IMR-90 (cell line): ENCODE measurements around the gene GFOD2. TPM values are rescaled to one million over a fixed set of nuclear protein-coding genes. Genes with fewer than 3 reads are reported as not detected.

Experiments
- ATAC-seq: fragments of 200-7000 bp; cut with Tn5 transposase; 2 replicates; pipeline ENCODE4 v1.9.1; 2020; ENCODE audit warnings: low read depth, mild to moderate bottlenecking, moderate library complexity
- BruUV-seq: library from RNA; stranded (reverse); fragments of 400-500 nt; replicated peaks from 2 replicates; lab custom pipeline; 2021; lab: Mats Ljungman, UMichigan
- CTCF ChIA-PET: fragments of 300-600 bp; formaldehyde crosslinking; extraction: SDS; loops from one replicate; lab custom pipeline; 2021; ENCODE audit warnings: antibody characterized with exemption; lab: Yijun Ruan, JAX
- POLR2A ChIA-PET: fragments of 300-600 bp; sonication (Branson Sonifier 250); formaldehyde crosslinking; loops from one replicate; lab custom pipeline; 2022; ENCODE audit warnings: antibody characterized with exemption; ENCODE audit not compliant: unreplicated experiment; lab: Charles Lee
- DNase-seq: peaks from one replicate; pipeline ENCODE4 v3.0.0; 2013
- H2AFZ ChIP-seq: replicated peaks from 2 replicates; pipeline ENCODE3; 2013; ENCODE audit warnings: low read length, mild to moderate bottlenecking; ENCODE audit not compliant: poor library complexity
- H2AK5ac ChIP-seq: 2 replicates; pipeline ENCODE4 v1.6.1; 2013; ENCODE audit warnings: low read depth, low read length, inconsistent platforms
- H2AK9ac ChIP-seq: replicated peaks from 2 replicates; pipeline ENCODE3; 2013; ENCODE audit warnings: mild to moderate bottlenecking, low read depth, low read length, moderate library complexity; ENCODE audit not compliant: poor library complexity
- H2BK120ac ChIP-seq: 2 replicates; pipeline ENCODE4 v1.6.1; 2013; ENCODE audit warnings: low read depth, low read length, inconsistent platforms
- H2BK15ac ChIP-seq: 3 replicates; pipeline ENCODE4 v1.6.1; 2013; ENCODE audit warnings: low read depth, low read length, inconsistent platforms
- H2BK20ac ChIP-seq: 2 replicates; pipeline ENCODE4 v1.6.1; 2013; ENCODE audit warnings: low read depth, mild to moderate bottlenecking, inconsistent platforms, low read length, moderate library complexity
- H2BK5ac ChIP-seq: 2 replicates; pipeline ENCODE4 v1.6.1; 2013; ENCODE audit warnings: mild to moderate bottlenecking, low read depth, low read length, inconsistent platforms; ENCODE audit not compliant: poor library complexity, severe bottlenecking
- H3K14ac ChIP-seq: replicated peaks from 2 replicates; pipeline ENCODE4 v1.6.1; 2013; ENCODE audit warnings: low read depth, low read length, inconsistent platforms
- H3K18ac ChIP-seq: 2 replicates; pipeline ENCODE4 v1.6.1; 2013; ENCODE audit warnings: low read depth, low read length, control low read depth
- H3K23ac ChIP-seq: 2 replicates; pipeline ENCODE4 v1.6.1; 2013; ENCODE audit warnings: low read depth, low read length, inconsistent platforms
- H3K27ac ChIP-seq: 2 replicates; pipeline ENCODE4 v1.5.1; 2013; ENCODE audit warnings: mild to moderate bottlenecking, control low read depth, low read length; ENCODE audit not compliant: insufficient read depth
- H3K27me3 ChIP-seq: 2 replicates; pipeline ENCODE4 v1.6.1; 2013; ENCODE audit warnings: low read length; ENCODE audit not compliant: control insufficient read depth, insufficient read depth
- H3K36me3 ChIP-seq: 2 replicates; pipeline ENCODE4 v1.6.1; 2013; ENCODE audit warnings: low read length, mixed read lengths; ENCODE audit not compliant: control insufficient read depth, insufficient read depth
- H3K4ac ChIP-seq: 2 replicates; pipeline ENCODE4 v1.6.1; 2013; ENCODE audit warnings: low read depth, low read length, inconsistent platforms
- H3K4me1 ChIP-seq: 2 replicates; pipeline ENCODE4 v1.6.1; 2013; ENCODE audit warnings: low read length, mixed read lengths; ENCODE audit not compliant: control insufficient read depth, insufficient read depth
- H3K4me2 ChIP-seq: 2 replicates; pipeline ENCODE4 v1.6.1; 2013; ENCODE audit warnings: low read depth, mild to moderate bottlenecking, control low read depth, low read length, moderate library complexity
- H3K4me3 ChIP-seq: 2 replicates; pipeline ENCODE4 v1.5.1; 2013; ENCODE audit warnings: low read depth, mild to moderate bottlenecking, control low read depth, low read length, moderate library complexity; ENCODE audit not compliant: insufficient read depth
- H3K56ac ChIP-seq: 2 replicates; pipeline ENCODE4 v1.6.1; 2013; ENCODE audit warnings: low read length, inconsistent platforms; ENCODE audit not compliant: insufficient read depth; ENCODE audit errors: extremely low read depth
- H3K79me1 ChIP-seq, 2 experiments: 2 replicates each; pipeline ENCODE4 v1.6.1; 2013; ENCODE audit warnings: low read length in 2 of 2, inconsistent platforms in 1 of 2, low read depth in 1 of 2
- H3K9ac ChIP-seq: 2 replicates; pipeline ENCODE4 v1.6.1; 2013; ENCODE audit warnings: low read depth, low read length, control low read depth
- H3K9me1 ChIP-seq: 2 replicates; pipeline ENCODE4 v1.6.1; 2013; ENCODE audit warnings: low read length, inconsistent platforms; ENCODE audit not compliant: insufficient read depth
- H3K9me3 ChIP-seq: 2 replicates; pipeline ENCODE4 v1.6.1; 2013; ENCODE audit warnings: low read length; ENCODE audit not compliant: control insufficient read depth, insufficient read depth
- H4K20me1 ChIP-seq: 2 replicates; pipeline ENCODE4 v1.6.1; 2013; ENCODE audit warnings: low read length, inconsistent platforms; ENCODE audit not compliant: insufficient read depth
- H4K5ac ChIP-seq: 2 replicates; pipeline ENCODE4 v1.6.1; 2013; ENCODE audit warnings: mild to moderate bottlenecking, low read depth, low read length, control low read depth
- H4K8ac ChIP-seq, 2 experiments: 2 replicates each; pipeline ENCODE4 v1.6.1; 2013; ENCODE audit warnings: low read depth in 2 of 2, low read length in 2 of 2, control low read depth in 1 of 2, inconsistent platforms in 1 of 2
- H4K91ac ChIP-seq: 2 replicates; pipeline ENCODE4 v1.6.1; 2013; ENCODE audit warnings: low read depth, low read length, inconsistent platforms; ENCODE audit not compliant: insufficient read depth
- CHD1 ChIP-seq: IDR thresholded peaks from 2 replicates; pipeline ENCODE4 v1.6.1; 2012; ENCODE audit warnings: low read depth, low read length, improper control_type of control experiment
- NFE2L2 ChIP-seq: fragments of 150-350 bp; IDR thresholded peaks from 2 replicates; pipeline ENCODE4 v1.6.1; 2016; ENCODE audit warnings: low read depth, mild to moderate bottlenecking, low read length
- RCOR1 ChIP-seq: IDR thresholded peaks from 2 replicates; pipeline ENCODE4 v1.6.1; 2012; ENCODE audit warnings: mild to moderate bottlenecking, low read length, improper control_type of control experiment; ENCODE audit not compliant: insufficient replicate concordance
- WGBS, 2 experiments: methylation state at CpG; one replicate each; pipeline versions ENCODE4 v1.1.5 to v1.1.7; 2013; ENCODE audit warnings: missing lambda C conversion rate in 2 of 2; ENCODE audit not compliant: insufficient read length in 1 of 2; ENCODE audit errors: extremely low coverage in 2 of 2; 5-methylcytosine and 5-hydroxymethylcytosine counted together
- dilution Hi-C: fragments of 300-500 bp; cut with HindIII; formaldehyde crosslinking; loops from one replicate; pipeline ENCODE4 v1.14.3; 2018; ENCODE audit warnings: low sequenced_read_pairs; ENCODE audit not compliant: unreplicated experiment
- in situ Hi-C: fragments of 300-500 bp; cut with MboI; formaldehyde crosslinking; loops from 3 replicates; pipeline ENCODE4 v1.14.3; 2019; ENCODE audit warnings: low sequenced_read_pairs, inconsistent platforms, mixed read lengths
- intact Hi-C: fragments of 100-400 bp; cut with micrococcal nuclease; formaldehyde crosslinking; loops from 2 replicates; pipeline ENCODE4 v1.10.0; 2022
- polyA plus RNA-seq, 3 experiments: library from polyadenylated mRNA; depleted of rRNA; stranded (reverse); fragments of >200 nt; gene quantifications; 2 replicates each; pipeline ENCODE4 v1.2.3, GENCODE V29; 2012; ENCODE audit warnings: low replicate concordance in 1 of 3
- total RNA-seq: library from RNA; depleted of rRNA; stranded (reverse); fragments of >200 nt; gene quantifications from 2 replicates; pipeline ENCODE4 v1.2.3, GENCODE V29; 2012
- TF ChIP-seq, protein P1 (sequence below): fragments of 150-350 bp; IDR thresholded peaks from 2 replicates; pipeline ENCODE4 v1.6.1; 2016; ENCODE audit warnings: low read depth, mild to moderate bottlenecking, low read length, moderate library complexity, borderline replicate concordance
- TF ChIP-seq, protein P2 (sequence below): conservative IDR thresholded peaks from 2 replicates; pipeline ENCODE4 v1.5.1; 2012; ENCODE audit warnings: mild to moderate bottlenecking, low read depth, low read length, improper control_type of control experiment

The GFOD2 gene
- total and polyA plus RNA-seq, 2 of the 4 experiments (the other 2 are of a cell fraction) = 12.3 to 18.1 TPM

GRCh38 chr16:67656344-67657016 lies 62.6 kb downstream of the GFOD2 start:
- H3K56ac ChIP-seq = no peak overlapping the region
- H4K20me1 ChIP-seq = peaks cover 14% of the 10 kb centered on the region
- H3K4me2 ChIP-seq = no peak overlapping the region
- H2BK5ac ChIP-seq = no peak overlapping the region
- no peak overlapping the region for H2BK20ac ChIP-seq
- no peak overlapping the region for H3K4ac ChIP-seq
- POLR2A ChIA-PET = no interaction called here
- H3K36me3 ChIP-seq = 0 out of 2 replicates have a peak, but pooled peaks cover 1% of the 10 kb centered on the region
- no peak overlapping the region for H2BK15ac ChIP-seq
- H3K4me3 ChIP-seq = no peak overlapping the region
- no peak overlapping the region for H4K5ac ChIP-seq
- H3K27me3 ChIP-seq = peaks cover 11% of the 10 kb centered on the region
- dilution Hi-C loops = no loop called here
- H3K9me1 ChIP-seq = peaks cover 7% of the 10 kb centered on the region
- H3K14ac ChIP-seq = no peak overlapping the region
- H3K23ac ChIP-seq = no peak overlapping the region
- no peak overlapping the region for H2BK120ac ChIP-seq
- intact Hi-C loops = no loop called here
- no peak overlapping the region for H3K9ac ChIP-seq
- no peak for DNase-seq
- ATAC-seq = no peak
- H4K8ac ChIP-seq = no peak overlapping the region
- no TSS peak for BruUV-seq
- no peak overlapping the region for H2AFZ ChIP-seq
- CTCF ChIA-PET = interaction anchor here (1.1 kb wide), 1 partner anchor 11 kb away, joined by 4 read pairs; the partner anchor contains the start of gene CARMIL2
- H2AK5ac ChIP-seq = no peak overlapping the region
- no peak overlapping the region for H2AK9ac ChIP-seq
- H3K18ac ChIP-seq = no peak overlapping the region
- peaks cover 6 to 20% of the 10 kb centered on the region in 2 experiments; a peak in 3 of 4 replicates for H3K79me1 ChIP-seq
- in situ Hi-C loops = no loop called here
- H3K9me3 ChIP-seq = no peaks in the 10 kb centered on the region
- no peak overlapping the region for H3K27ac ChIP-seq
- H4K91ac ChIP-seq = no peak overlapping the region
- TF ChIP-seq, protein P1, sequence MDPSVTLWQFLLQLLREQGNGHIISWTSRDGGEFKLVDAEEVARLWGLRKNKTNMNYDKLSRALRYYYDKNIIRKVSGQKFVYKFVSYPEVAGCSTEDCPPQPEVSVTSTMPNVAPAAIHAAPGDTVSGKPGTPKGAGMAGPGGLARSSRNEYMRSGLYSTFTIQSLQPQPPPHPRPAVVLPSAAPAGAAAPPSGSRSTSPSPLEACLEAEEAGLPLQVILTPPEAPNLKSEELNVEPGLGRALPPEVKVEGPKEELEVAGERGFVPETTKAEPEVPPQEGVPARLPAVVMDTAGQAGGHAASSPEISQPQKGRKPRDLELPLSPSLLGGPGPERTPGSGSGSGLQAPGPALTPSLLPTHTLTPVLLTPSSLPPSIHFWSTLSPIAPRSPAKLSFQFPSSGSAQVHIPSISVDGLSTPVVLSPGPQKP = no peak
- TF ChIP-seq CHD1 (no peak), RCOR1 (no peak), NFE2L2 (no peak)
- TF ChIP-seq, protein P2, sequence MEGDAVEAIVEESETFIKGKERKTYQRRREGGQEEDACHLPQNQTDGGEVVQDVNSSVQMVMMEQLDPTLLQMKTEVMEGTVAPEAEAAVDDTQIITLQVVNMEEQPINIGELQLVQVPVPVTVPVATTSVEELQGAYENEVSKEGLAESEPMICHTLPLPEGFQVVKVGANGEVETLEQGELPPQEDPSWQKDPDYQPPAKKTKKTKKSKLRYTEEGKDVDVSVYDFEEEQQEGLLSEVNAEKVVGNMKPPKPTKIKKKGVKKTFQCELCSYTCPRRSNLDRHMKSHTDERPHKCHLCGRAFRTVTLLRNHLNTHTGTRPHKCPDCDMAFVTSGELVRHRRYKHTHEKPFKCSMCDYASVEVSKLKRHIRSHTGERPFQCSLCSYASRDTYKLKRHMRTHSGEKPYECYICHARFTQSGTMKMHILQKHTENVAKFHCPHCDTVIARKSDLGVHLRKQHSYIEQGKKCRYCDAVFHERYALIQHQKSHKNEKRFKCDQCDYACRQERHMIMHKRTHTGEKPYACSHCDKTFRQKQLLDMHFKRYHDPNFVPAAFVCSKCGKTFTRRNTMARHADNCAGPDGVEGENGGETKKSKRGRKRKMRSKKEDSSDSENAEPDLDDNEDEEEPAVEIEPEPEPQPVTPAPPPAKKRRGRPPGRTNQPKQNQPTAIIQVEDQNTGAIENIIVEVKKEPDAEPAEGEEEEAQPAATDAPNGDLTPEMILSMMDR = no peak
- H3K4me1 ChIP-seq = peaks cover 9% of the 10 kb centered on the region; the same call in 1 of the 2 replicates
- no CpG with 5 or more reads among the region's 9 CpGs for WGBS, 2 experiments
